D721Med (cell line): ENCODE data around the gene TNIK.

ENCODE experiments used
- DNase-seq: peaks from one replicate; pipeline ENCODE4 v3.0.0; 2011; ENCODE audit warnings: low spot score; ENCODE audit not compliant: insufficient read length
- FAIRE-seq: peaks from 2 replicates; lab custom pipeline; 2011; peaks lifted over from hg19 to GRCh38; lab: Jason Lieb, UNC
- CTCF ChIP-seq: IDR thresholded peaks from 2 replicates; pipeline ENCODE4 v1.5.1; 2012; ENCODE audit warnings: mild to moderate bottlenecking, control low read depth; ENCODE audit not compliant: insufficient read depth; ENCODE audit errors: missing control alignments

TNIK gene

DNA sequence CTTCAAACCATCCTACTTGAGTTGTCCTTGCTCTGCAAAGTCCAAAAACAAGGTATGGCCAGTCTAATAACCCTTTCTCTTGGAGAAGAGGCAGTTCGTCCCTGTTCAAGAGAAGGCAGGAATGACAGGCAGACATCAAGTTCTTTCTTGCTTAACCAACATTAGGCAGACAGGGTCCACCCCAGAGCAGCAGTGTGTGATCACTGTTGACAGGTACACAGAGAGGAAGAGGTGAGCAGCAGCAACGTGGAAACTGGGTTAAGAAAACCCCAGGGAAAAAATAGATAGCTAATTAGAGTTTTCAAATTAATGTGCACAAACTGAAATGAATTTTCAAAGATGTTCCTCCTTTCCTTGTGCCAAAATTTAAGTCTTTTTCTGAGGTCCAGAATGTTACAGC lies 48.2 kb downstream of the TNIK start:
- TF ChIP-seq CTCF = no peak
- DNase-seq = no peak
- FAIRE-seq = no peak

DNA sequence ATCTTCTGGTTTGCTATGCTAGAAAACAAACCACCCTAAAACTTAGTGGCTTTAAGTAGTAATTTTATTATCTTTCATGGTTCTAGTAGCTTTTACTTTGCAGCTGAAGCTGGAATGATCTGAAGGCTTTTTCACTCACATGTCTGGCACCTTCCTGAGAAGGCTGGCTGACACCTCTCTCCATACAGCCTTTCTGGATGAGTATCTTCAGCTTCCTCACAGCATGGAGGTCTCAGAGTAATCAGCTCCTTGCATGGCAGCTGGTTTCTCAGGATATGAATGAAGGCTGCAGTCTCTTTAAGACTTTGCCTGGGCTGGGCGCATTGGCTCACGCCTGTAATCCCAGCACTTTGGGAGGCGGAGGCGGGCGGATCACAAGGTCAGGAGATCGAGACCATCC lies 50.0 kb downstream of the TNIK start:
- DNase-seq = no peak
- no peak for FAIRE-seq
- TF ChIP-seq CTCF = no peak

DNA sequence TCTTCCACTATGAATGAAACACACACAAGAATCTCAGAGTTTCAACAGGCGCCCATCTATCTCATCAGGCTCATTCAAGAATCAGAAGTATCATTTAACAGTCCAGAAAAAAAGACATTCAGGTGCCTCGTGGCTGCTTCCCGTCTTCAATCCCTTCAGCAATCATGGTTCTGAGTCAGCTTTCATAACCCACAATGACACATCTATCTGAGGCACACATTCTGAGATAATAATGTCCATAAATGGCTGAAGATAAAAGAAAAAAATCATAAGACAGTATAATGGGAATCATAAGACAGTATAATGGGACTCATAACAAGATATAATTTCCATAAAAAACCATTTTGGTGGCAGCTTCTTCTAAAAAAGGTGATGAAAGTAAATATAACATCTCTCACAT lies 52.4 kb downstream of the TNIK start:
- DNase-seq = no peak
- no peak for FAIRE-seq
- no peak for TF ChIP-seq CTCF

GRCh38 chr3:171404376-171404967 lies 55.7 kb downstream of the TNIK start:
- no peak for TF ChIP-seq CTCF
- no peak for FAIRE-seq
- no peak for DNase-seq

DNA sequence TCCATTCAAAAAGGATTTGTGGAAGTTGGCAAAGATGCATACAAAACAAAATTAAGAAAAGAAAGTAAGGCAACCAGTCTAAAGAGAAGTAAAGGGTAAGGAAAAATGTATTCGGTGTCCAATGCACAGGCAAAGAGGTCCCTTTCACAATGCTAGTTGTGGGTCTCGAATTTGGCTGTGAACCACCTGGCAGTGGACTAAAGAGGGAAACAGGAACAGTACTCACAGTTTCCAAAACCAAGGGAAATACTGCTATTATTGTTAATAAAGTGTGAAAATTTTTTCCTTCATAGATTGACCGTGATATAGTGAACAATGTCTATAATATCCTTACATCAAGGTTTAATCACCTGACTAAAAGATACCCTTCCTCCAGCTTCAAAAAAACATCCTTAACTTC lies 57.9 kb downstream of the TNIK start:
- FAIRE-seq (no peak), DNase-seq (no peak)
- no peak for TF ChIP-seq CTCF

GRCh38 chr3:171401432-171401831 lies 58.8 kb downstream of the TNIK start:
- TF ChIP-seq CTCF = no peak
- FAIRE-seq = no peak
- DNase-seq = no peak

DNA sequence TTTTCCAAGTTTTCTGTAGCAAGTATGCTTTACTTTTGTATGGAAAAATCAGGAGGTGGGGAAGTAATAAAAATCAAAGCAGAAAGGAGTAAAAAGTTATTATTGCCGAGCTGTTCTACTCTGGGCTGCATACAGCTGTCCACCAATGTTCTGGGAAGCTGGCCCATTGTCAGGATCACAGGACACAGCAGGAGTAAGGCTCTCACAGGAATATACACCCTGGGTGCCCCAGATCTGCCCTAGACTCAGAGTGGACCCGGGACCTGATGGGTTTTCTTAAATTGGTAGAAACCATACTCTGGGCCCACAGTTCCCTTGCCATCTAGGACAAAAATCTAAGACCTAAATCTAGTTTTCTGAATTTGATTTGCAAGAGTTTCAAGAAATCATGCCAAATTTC lies 60.4 kb downstream of the TNIK start:
- DNase-seq = no peak
- TF ChIP-seq CTCF = no peak
- FAIRE-seq = no peak
